ENCODE results near the gene TTC38.
A peak's percentile ranks its signal among the peaks of the same experiment; 100 is the strongest.

The TTC38 gene

GRCh38 chr22:46267431-46268279 is at the start of gene TTC38:
Gene TTC38 (plus strand): TSS chr22:46268008. CDS start chr22:46268040, 32 bp downstream.
- peak; percentile 74 for DNase-seq

GRCh38 chr22:46219636-46220035 is 48.2 kb upstream of the TTC38 start:
- DNase-seq = no peak
- in situ Hi-C loops (cut with HindIII; ENCODE audit: low pct_ligation_motif_present, low pct_unique_long_range_greater_than_20kb, low sequenced_read_pairs) = no loop called here

More at GRCh38 chr22:46267431-46268279, at the start of gene TTC38:
- in situ Hi-C loops (cut with HindIII; ENCODE audit: low pct_ligation_motif_present, low pct_unique_long_range_greater_than_20kb, low sequenced_read_pairs) = no loop called here

- DNase-seq = no peak
- in situ Hi-C loops (cut with HindIII; ENCODE audit: low pct_ligation_motif_present, low pct_unique_long_range_greater_than_20kb, low sequenced_read_pairs) = no loop called here
Observed at GRCh38 chr22:46220921-46221320, 46.9 kb upstream of the TTC38 start.

- DNase-seq = no peak
- in situ Hi-C loops (cut with HindIII; ENCODE audit: low pct_ligation_motif_present, low pct_unique_long_range_greater_than_20kb, low sequenced_read_pairs) = no loop called here
Observed at GRCh38 chr22:46224044-46224897, 43.5 kb upstream of the TTC38 start.

GRCh38 chr22:46224898-46225290 is 42.9 kb upstream of the TTC38 start:
- in situ Hi-C loops (cut with HindIII; ENCODE audit: low pct_ligation_motif_present, low pct_unique_long_range_greater_than_20kb, low sequenced_read_pairs) = no loop called here
- DNase-seq = no peak

GRCh38 chr22:46225631-46226030 is 42.2 kb upstream of the TTC38 start:
- DNase-seq = no peak
- in situ Hi-C loops (cut with HindIII; ENCODE audit: low pct_ligation_motif_present, low pct_unique_long_range_greater_than_20kb, low sequenced_read_pairs) = no loop called here

GRCh38 chr22:46226577-46226976 is 41.2 kb upstream of the TTC38 start:
- in situ Hi-C loops (cut with HindIII; ENCODE audit: low pct_ligation_motif_present, low pct_unique_long_range_greater_than_20kb, low sequenced_read_pairs) = no loop called here
- DNase-seq = no peak

GRCh38 chr22:46229701-46230100 is 38.1 kb upstream of the TTC38 start:
- DNase-seq = no peak
- in situ Hi-C loops (cut with HindIII; ENCODE audit: low pct_ligation_motif_present, low pct_unique_long_range_greater_than_20kb, low sequenced_read_pairs) = no loop called here

GRCh38 chr22:46230262-46230901 is 37.4 kb upstream of the TTC38 start:
- in situ Hi-C loops (cut with HindIII; ENCODE audit: low pct_ligation_motif_present, low pct_unique_long_range_greater_than_20kb, low sequenced_read_pairs) = no loop called here
- DNase-seq = no peak

GRCh38 chr22:46233231-46233630 is 34.6 kb upstream of the TTC38 start:
- in situ Hi-C loops (cut with HindIII; ENCODE audit: low pct_ligation_motif_present, low pct_unique_long_range_greater_than_20kb, low sequenced_read_pairs) = no loop called here
- peak; percentile 61 for DNase-seq

- in situ Hi-C loops (cut with HindIII; ENCODE audit: low pct_ligation_motif_present, low pct_unique_long_range_greater_than_20kb, low sequenced_read_pairs) = no loop called here
- no peak for DNase-seq
Observed at GRCh38 chr22:46234969-46235368, 32.8 kb upstream of the TTC38 start.

GRCh38 chr22:46237453-46238124 is 30.2 kb upstream of the TTC38 start:
- DNase-seq = no peak
- in situ Hi-C loops (cut with HindIII; ENCODE audit: low pct_ligation_motif_present, low pct_unique_long_range_greater_than_20kb, low sequenced_read_pairs) = no loop called here

GRCh38 chr22:46238541-46238940 is 29.3 kb upstream of the TTC38 start:
- in situ Hi-C loops (cut with HindIII; ENCODE audit: low pct_ligation_motif_present, low pct_unique_long_range_greater_than_20kb, low sequenced_read_pairs) = no loop called here
- DNase-seq = no peak

- in situ Hi-C loops (cut with HindIII; ENCODE audit: low pct_ligation_motif_present, low pct_unique_long_range_greater_than_20kb, low sequenced_read_pairs) = no loop called here
- no peak for DNase-seq
Observed at GRCh38 chr22:46239261-46240048, 28.4 kb upstream of the TTC38 start.

GRCh38 chr22:46240073-46240472 is 27.7 kb upstream of the TTC38 start:
- in situ Hi-C loops (cut with HindIII; ENCODE audit: low pct_ligation_motif_present, low pct_unique_long_range_greater_than_20kb, low sequenced_read_pairs) = no loop called here
- no peak for DNase-seq

GRCh38 chr22:46240506-46240905 is 27.3 kb upstream of the TTC38 start:
- no peak for DNase-seq
- in situ Hi-C loops (cut with HindIII; ENCODE audit: low pct_ligation_motif_present, low pct_unique_long_range_greater_than_20kb, low sequenced_read_pairs) = no loop called here

GRCh38 chr22:46240907-46241306 is 26.9 kb upstream of the TTC38 start:
- in situ Hi-C loops (cut with HindIII; ENCODE audit: low pct_ligation_motif_present, low pct_unique_long_range_greater_than_20kb, low sequenced_read_pairs) = no loop called here
- no peak for DNase-seq
